ENCODE measurements around the gene MGST2. TPM values are rescaled to one million over a fixed set of nuclear protein-coding genes. Genes with fewer than 3 reads are reported as not detected.

MGST2 gene
- total and polyA plus RNA-seq, 8 donors = 7.6 to 271 (median 47.3) TPM

DNA sequence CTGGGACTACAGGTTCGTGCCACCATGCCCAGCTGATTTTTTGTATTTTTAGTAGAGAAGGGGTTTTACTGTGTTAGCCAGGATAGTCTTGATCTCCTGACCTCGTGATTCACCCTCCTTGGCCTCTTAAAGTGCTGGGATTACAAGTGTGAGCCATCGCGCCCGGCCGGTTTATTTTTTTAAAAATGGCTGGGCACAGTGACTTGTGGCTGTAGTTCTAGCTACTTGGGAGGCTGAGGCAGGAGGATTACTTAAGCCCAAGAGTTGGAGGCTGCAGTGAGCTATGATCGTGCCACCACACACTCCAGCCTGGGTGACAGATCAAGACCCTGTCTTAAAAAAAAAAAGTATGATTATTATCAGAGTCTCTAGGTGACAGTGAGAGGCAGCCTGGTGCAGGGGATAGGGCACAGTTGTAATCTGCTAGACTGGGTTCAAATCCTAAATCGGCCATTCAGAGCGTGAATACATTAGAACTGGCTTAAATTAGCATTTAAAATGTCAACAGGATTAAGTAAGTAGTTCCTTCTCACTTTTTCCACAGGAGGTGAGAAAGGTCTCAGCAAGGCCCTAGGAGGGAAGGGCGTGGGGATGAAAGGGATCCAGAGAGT is 435 bp upstream of the MGST2 start:
- no peaks in the 10 kb centered on the region for H3K27me3 ChIP-seq
- TF ChIP-seq EP300 (IDR thresholded peaks at IDR 0.05) (no peak), CTCF (IDR thresholded peaks at IDR 0.05) (no peak), POLR2A (IDR thresholded peaks at IDR 0.05) (no peak), POLR2AphosphoS5 (IDR thresholded peaks at IDR 0.05) (no peak)
- H3K4me3 ChIP-seq = peak overlapping the region; percentile 46 to 61 (median 51)
- WGBS, 5 donors = 56 to 71% (median 64%) methylated on average over 10 of the region's 10 CpGs
- H3K4me1 ChIP-seq = peaks cover 21 to 71% (median 57%) of the 10 kb centered on the region in 4 donors
- H3K36me3 ChIP-seq = no peaks in the 10 kb centered on the region
- peak overlapping the region; percentile 83 to 93 (median 89) for H3K27ac ChIP-seq
- no peaks in the 10 kb centered on the region for H3K9me3 ChIP-seq
- DNase-seq = no peak
- intact Hi-C loops (cut with DNase I; ENCODE audit: low total_unique reads) = no loop called here

DNA sequence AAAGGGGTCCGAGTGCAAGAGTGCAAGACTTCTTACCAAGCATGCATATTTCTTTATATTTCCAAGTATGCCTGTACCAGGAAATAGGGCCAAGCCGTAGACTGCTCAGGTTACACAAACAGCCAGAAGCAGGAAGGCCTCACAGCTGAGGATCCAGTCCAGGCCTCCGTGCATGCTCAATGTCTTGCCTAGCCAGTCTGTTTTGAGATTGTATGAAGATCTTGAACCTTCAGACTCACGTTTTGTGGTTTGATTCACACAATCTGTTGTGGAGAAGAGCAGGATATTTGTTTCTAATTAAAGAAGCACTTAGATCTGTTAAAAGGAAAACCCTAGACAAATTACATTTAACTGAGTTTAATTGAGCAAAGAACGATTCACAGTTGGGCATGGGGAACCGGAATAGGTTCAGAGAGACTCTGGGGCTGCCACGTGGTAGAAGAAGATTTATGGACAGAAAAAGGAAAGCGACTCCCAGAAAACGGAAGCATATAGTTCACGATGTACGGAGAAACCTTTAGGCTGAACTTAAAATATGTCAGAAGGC is 1.2 kb downstream of the MGST2 start:
- Histone ChIP-seq H3K36me3 (peaks cover 0 to 5% (median 3%) of the 10 kb centered on the region in 4 donors), H3K27me3 (no peaks in the 10 kb centered on the region), H3K27ac (peak overlapping the region; percentile 84 to 93 (median 89)), H3K4me1 (peaks cover 21 to 66% (median 49%) of the 10 kb centered on the region in 4 donors), H3K4me3 (peak overlapping the region; percentile 46 to 61 (median 51)), H3K9me3 (no peaks in the 10 kb centered on the region)
- intact Hi-C loops (cut with DNase I; ENCODE audit: low total_unique reads) = no loop called here
- TF ChIP-seq POLR2AphosphoS5 (IDR thresholded peaks at IDR 0.05) = peak in 2 of 3 donors; percentile 25 to 73
- no peak for TF ChIP-seq CTCF (IDR thresholded peaks at IDR 0.05)
- peak; percentile 74 to 86 for DNase-seq
- 27 to 40% (median 38%) methylated on average over 11 of the region's 11 CpGs for WGBS, 5 donors

DNA sequence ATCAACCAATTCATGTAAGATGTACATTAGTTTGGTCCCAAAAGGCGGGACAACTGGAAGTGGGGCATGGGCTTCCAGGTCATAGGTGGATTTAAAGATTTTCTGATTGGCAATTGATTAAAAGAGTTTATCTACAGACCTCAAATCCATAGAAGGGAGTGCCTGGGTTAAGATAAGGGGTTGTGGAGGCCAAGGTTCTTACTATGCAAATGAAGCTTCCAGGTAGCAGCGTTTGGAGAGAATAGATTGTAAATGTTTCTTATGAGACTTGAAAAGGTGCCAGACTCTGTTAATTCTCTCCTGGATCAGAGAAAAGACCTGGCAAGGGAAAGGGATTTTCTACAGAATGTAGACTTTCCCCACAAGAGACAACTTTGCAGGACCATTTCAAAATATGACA is 2.4 kb downstream of the MGST2 start:
- peak overlapping the region in 2 of 5 donors; percentile 87 to 93 for H3K27ac ChIP-seq

GRCh38 chr4:139668658-139669201 is 3.1 kb downstream of the MGST2 start:
- H3K27ac ChIP-seq = peak overlapping the region in 1 of 5 donors; percentile 93

More for the DNA sequence above, 2.4 kb downstream of the MGST2 start:
- TF ChIP-seq POLR2A (IDR thresholded peaks at IDR 0.05) = no peak
- TF ChIP-seq EP300 (IDR thresholded peaks at IDR 0.05) = no peak
- no peak for TF ChIP-seq CTCF (IDR thresholded peaks at IDR 0.05)
- TF ChIP-seq POLR2AphosphoS5 (IDR thresholded peaks at IDR 0.05) = no peak
- H3K4me1 ChIP-seq = peaks cover 21 to 56% (median 48%) of the 10 kb centered on the region in 4 donors
- no peak for DNase-seq
- peaks cover 0 to 16% (median 13%) of the 10 kb centered on the region in 4 donors for H3K36me3 ChIP-seq
- peak overlapping the region in 1 of 4 donors; percentile 55 for H3K4me3 ChIP-seq
- 34 to 65% (median 46%) methylated on average over 2 of the region's 2 CpGs for WGBS, 5 donors
- intact Hi-C loops (cut with DNase I; ENCODE audit: low total_unique reads) = no loop called here
- H3K27me3 ChIP-seq = no peaks in the 10 kb centered on the region
- no peaks in the 10 kb centered on the region for H3K9me3 ChIP-seq

More at GRCh38 chr4:139668658-139669201, 3.1 kb downstream of the MGST2 start:
- Histone ChIP-seq H3K4me1 (peaks cover 21 to 49% (median 45%) of the 10 kb centered on the region in 4 donors), H3K36me3 (peaks cover 0 to 22% (median 20%) of the 10 kb centered on the region in 4 donors), H3K27me3 (no peaks in the 10 kb centered on the region), H3K9me3 (no peaks in the 10 kb centered on the region), H3K4me3 (no peak overlapping the region)
- TF ChIP-seq EP300 (IDR thresholded peaks at IDR 0.05) = no peak
- TF ChIP-seq CTCF (IDR thresholded peaks at IDR 0.05) = no peak
- TF ChIP-seq POLR2A (IDR thresholded peaks at IDR 0.05) = no peak
- no peak for TF ChIP-seq POLR2AphosphoS5 (IDR thresholded peaks at IDR 0.05)
- DNase-seq = no peak
- 83 to 89% (median 87%) methylated on average over 4 of the region's 4 CpGs for WGBS, 5 donors
- intact Hi-C loops (cut with DNase I; ENCODE audit: low total_unique reads) = no loop called here

All from stomach (tissue), 9 donors.